Mucosa of gallbladder (tissue), 1 donor: ENCODE measurements around the gene PLA2G15. TPM values are rescaled to one million over a fixed set of nuclear protein-coding genes. Genes with fewer than 3 reads are reported as not detected.
A peak's percentile ranks its signal among the peaks of the same experiment; 100 is the strongest.

Experiments
- DNase-seq: peaks from one replicate; pipeline ENCODE4 v3.0.0-alpha.2; 2020; ENCODE audit warnings: low spot score
- total RNA-seq: library from RNA; stranded (reverse); gene quantifications from one replicate; pipeline ENCODE4 v1.2.1, GENCODE V29; 2021
- donor health status: DM: no; HTN: no; CAD: no.

Gene PLA2G15
- total RNA-seq: 19.1 TPM

- peak; percentile 96 for DNase-seq
These were observed at the start of gene PLA2G15 for GRCh38 chr16:68244903-68245853. PLA2G15 (plus strand) TSS chr16:68245373; CDS start chr16:68245427, 54 bp downstream.

- no peak for DNase-seq
These were observed 47.9 kb upstream of the PLA2G15 start for GRCh38 chr16:68197250-68197649.

- DNase-seq: no peak
These were observed 44.9 kb upstream of the PLA2G15 start for GRCh38 chr16:68200088-68200783.

GRCh38 chr16:68202091-68202519 is 43.1 kb upstream of the PLA2G15 start:
- DNase-seq: no peak

GRCh38 chr16:68206245-68206644 is 38.9 kb upstream of the PLA2G15 start:
- DNase-seq: no peak

- no peak for DNase-seq
These were observed 30.4 kb upstream of the PLA2G15 start for GRCh38 chr16:68214726-68215125.

GRCh38 chr16:68215302-68215701 is 29.9 kb upstream of the PLA2G15 start:
- no peak for DNase-seq

GRCh38 chr16:68216240-68216639 is 28.9 kb upstream of the PLA2G15 start:
- DNase-seq: no peak

- DNase-seq: no peak
These were observed 27.7 kb upstream of the PLA2G15 start for GRCh38 chr16:68217506-68217905.

- DNase-seq: no peak
These were observed 25.3 kb upstream of the PLA2G15 start for GRCh38 chr16:68219725-68220351.

- DNase-seq: no peak
These were observed 22.1 kb upstream of the PLA2G15 start for GRCh38 chr16:68223072-68223471.

- DNase-seq: no peak
These were observed 19.1 kb upstream of the PLA2G15 start for GRCh38 chr16:68226116-68226515.

GRCh38 chr16:68227183-68227793 is 17.9 kb upstream of the PLA2G15 start:
- no peak for DNase-seq

GRCh38 chr16:68227850-68228553 is 17.2 kb upstream of the PLA2G15 start:
- DNase-seq: no peak

GRCh38 chr16:68228652-68229051 is 16.5 kb upstream of the PLA2G15 start:
- no peak for DNase-seq

GRCh38 chr16:68229431-68230175 is 15.6 kb upstream of the PLA2G15 start:
- peak; percentile 43 for DNase-seq

- no peak for DNase-seq
These were observed 15.0 kb upstream of the PLA2G15 start for GRCh38 chr16:68230176-68230571.

GRCh38 chr16:68230956-68231355 is 14.2 kb upstream of the PLA2G15 start:
- no peak for DNase-seq

- DNase-seq: no peak
These were observed 13.6 kb upstream of the PLA2G15 start for GRCh38 chr16:68231384-68232136.

GRCh38 chr16:68232335-68232734 is 12.8 kb upstream of the PLA2G15 start:
- no peak for DNase-seq
